Right lobe of liver (tissue), 4 donors: ENCODE results near the gene RPP25.

Experiments
- POLR2A ChIP-seq: fragments of 450-650 bp; IDR thresholded peaks from one replicate; pipeline ENCODE4 v1.6.1; 2017; ENCODE audit warnings: antibody characterized with exemption, mild to moderate bottlenecking
- TF ChIP-seq, protein P1 (sequence below), 4 donors: fragments of 200-600 bp in 3 of 4; fragments of 450-650 bp in 1 of 4; IDR thresholded peaks; one replicate each; pipeline versions ENCODE4 v1.5.1 to v1.8.0; 2016 to 2022; ENCODE audit warnings: antibody characterized with exemption in 4 of 4, mild to moderate bottlenecking in 2 of 4
- donor health status: DM: no; HTN: no; CAD: no.
- donor health status: DM: no; HTN: no; CAD: no.
- donor health status: DM: no; HTN: yes; CAD: no.

GRCh38 chr15:74976159-74976558 lies 19.6 kb upstream of the RPP25 start:
- no peak for TF ChIP-seq POLR2A
- TF ChIP-seq, protein P1, sequence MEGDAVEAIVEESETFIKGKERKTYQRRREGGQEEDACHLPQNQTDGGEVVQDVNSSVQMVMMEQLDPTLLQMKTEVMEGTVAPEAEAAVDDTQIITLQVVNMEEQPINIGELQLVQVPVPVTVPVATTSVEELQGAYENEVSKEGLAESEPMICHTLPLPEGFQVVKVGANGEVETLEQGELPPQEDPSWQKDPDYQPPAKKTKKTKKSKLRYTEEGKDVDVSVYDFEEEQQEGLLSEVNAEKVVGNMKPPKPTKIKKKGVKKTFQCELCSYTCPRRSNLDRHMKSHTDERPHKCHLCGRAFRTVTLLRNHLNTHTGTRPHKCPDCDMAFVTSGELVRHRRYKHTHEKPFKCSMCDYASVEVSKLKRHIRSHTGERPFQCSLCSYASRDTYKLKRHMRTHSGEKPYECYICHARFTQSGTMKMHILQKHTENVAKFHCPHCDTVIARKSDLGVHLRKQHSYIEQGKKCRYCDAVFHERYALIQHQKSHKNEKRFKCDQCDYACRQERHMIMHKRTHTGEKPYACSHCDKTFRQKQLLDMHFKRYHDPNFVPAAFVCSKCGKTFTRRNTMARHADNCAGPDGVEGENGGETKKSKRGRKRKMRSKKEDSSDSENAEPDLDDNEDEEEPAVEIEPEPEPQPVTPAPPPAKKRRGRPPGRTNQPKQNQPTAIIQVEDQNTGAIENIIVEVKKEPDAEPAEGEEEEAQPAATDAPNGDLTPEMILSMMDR (IDR thresholded peaks at IDR 0.05) = peak in 2 of 4 donors; percentile 8 to 27
